Gastroesophageal sphincter (tissue), 3 donors: Measurements from ENCODE around the gene EME1.

Source experiments
- CTCF ChIP-seq, 4 experiments: fragments of 200-600 bp in 2 of 4; fragments of 450-650 bp in 2 of 4; sonication (generic) in 1 of 4; IDR thresholded peaks; one replicate each; pipeline ENCODE4 v1.5.1; 2017 to 2019; ENCODE audit warnings: antibody characterized with exemption in 4 of 4, mild to moderate bottlenecking in 2 of 4, moderate library complexity in 2 of 4
- POLR2A ChIP-seq, 2 donors: fragments of 450-650 bp; IDR thresholded peaks; one replicate each; pipeline ENCODE4 v1.6.1; 2017; ENCODE audit warnings: antibody characterized with exemption in 2 of 2, mild to moderate bottlenecking in 2 of 2, moderate library complexity in 1 of 2
- POLR2AphosphoS5 ChIP-seq: sonication (generic); formaldehyde crosslinking; IDR thresholded peaks from one replicate; pipeline ENCODE4 v1.6.1; 2017; ENCODE audit warnings: antibody characterized with exemption

GRCh38 chr17:50381260-50381815 is 8.3 kb downstream of the EME1 start:
- TF ChIP-seq CTCF (IDR thresholded peaks at IDR 0.05) (no peak), POLR2AphosphoS5 (no peak), POLR2A (IDR thresholded peaks at IDR 0.05) (no peak)
